Activated CD8-positive, alpha-beta T cell treated with anti-CD3 and anti-CD28 coated beads for 36 hours (primary cell): Measurements from ENCODE around the gene NHSL1. TPM values are rescaled to one million over a fixed set of nuclear protein-coding genes. Genes with fewer than 3 reads are reported as not detected.

Source experiments
- ATAC-seq: fragments of 200-7000 bp; cut with Tn5 transposase; one replicate; pipeline ENCODE4 v1.10.0; 2021; ENCODE audit warnings: mild to moderate bottlenecking, moderate library complexity
- CTCF ChIA-PET: fragments of 350-600 bp; sonication (Branson Sonifier 250); formaldehyde crosslinking; loops from one replicate; lab custom pipeline; 2021; ENCODE audit warnings: antibody characterized with exemption; lab: Charles Lee
- POLR2A ChIA-PET: fragments of 350-600 bp; sonication (Branson Sonifier 250); formaldehyde crosslinking; loops from one replicate; lab custom pipeline; 2021; ENCODE audit warnings: antibody characterized with exemption; lab: Charles Lee
- DNase-seq: peaks from one replicate; pipeline ENCODE4 v3.0.0-alpha.2; 2020
- H3K27ac Mint-ChIP-seq: one replicate; pipeline ENCODE4 v1.8.0; 2021; ENCODE audit warnings: mild to moderate bottlenecking, mixed read lengths
- H3K27me3 Mint-ChIP-seq: one replicate; pipeline ENCODE4 v1.8.0; 2021; ENCODE audit warnings: mixed read lengths
- H3K36me3 Mint-ChIP-seq: one replicate; pipeline ENCODE4 v1.8.0; 2021; ENCODE audit warnings: low read depth, mixed read lengths
- H3K4me1 Mint-ChIP-seq: one replicate; pipeline ENCODE4 v1.8.0; 2021; ENCODE audit warnings: low read depth, mixed read lengths
- H3K4me3 Mint-ChIP-seq: one replicate; pipeline ENCODE4 v1.8.0; 2021; ENCODE audit warnings: mild to moderate bottlenecking, moderate library complexity, mixed read lengths
- H3K9me3 Mint-ChIP-seq: one replicate; pipeline ENCODE4 v1.8.0; 2021; ENCODE audit warnings: mixed read lengths
- intact Hi-C: fragments of 100-400 bp; cut with micrococcal nuclease; formaldehyde crosslinking; loops from one replicate; pipeline ENCODE4 v1.10.0; 2022
- total RNA-seq, 2 experiments: library from RNA; stranded (reverse); gene quantifications; one replicate each; pipeline ENCODE4 v1.2.3, GENCODE V29; 2021
- TF ChIP-seq, protein P1 (sequence below): fragments of 200-600 bp; IDR thresholded peaks from one replicate; pipeline ENCODE4 v1.8.0; 2022; ENCODE audit warnings: antibody characterized with exemption, mild to moderate bottlenecking

NHSL1 gene
- total RNA-seq, 2 experiments from 2014 or later = 0.18 to 0.49 TPM

DNA sequence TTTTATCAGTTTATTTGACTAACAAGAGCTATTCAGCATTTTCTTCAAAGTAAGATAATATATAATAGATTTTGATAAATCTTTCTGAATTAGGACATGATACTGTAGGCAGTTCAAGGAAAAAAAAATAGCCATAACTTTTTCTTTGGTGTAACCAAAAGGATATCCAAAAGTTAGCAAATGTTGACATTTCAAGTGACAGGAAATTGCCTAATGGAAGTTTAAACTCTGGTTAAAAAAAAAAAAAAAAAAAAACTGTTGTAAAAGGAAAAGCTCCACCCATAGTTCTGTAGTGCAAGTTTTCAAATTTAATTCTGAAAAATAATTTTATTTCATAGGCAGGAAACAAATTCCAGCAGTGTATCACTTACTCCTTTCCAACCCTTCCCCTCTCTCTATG lies 76.4 kb downstream of the NHSL1 start:
- Mint-ChIP-seq H3K27me3 (no peaks in the 10 kb centered on the region), H3K27ac (peak overlapping the region; percentile 16), H3K36me3 (peaks cover 9% of the 10 kb centered on the region), H3K4me1 (peaks cover 4% of the 10 kb centered on the region), H3K4me3 (no peak overlapping the region), H3K9me3 (no peaks in the 10 kb centered on the region)
- TF ChIP-seq, protein P1, sequence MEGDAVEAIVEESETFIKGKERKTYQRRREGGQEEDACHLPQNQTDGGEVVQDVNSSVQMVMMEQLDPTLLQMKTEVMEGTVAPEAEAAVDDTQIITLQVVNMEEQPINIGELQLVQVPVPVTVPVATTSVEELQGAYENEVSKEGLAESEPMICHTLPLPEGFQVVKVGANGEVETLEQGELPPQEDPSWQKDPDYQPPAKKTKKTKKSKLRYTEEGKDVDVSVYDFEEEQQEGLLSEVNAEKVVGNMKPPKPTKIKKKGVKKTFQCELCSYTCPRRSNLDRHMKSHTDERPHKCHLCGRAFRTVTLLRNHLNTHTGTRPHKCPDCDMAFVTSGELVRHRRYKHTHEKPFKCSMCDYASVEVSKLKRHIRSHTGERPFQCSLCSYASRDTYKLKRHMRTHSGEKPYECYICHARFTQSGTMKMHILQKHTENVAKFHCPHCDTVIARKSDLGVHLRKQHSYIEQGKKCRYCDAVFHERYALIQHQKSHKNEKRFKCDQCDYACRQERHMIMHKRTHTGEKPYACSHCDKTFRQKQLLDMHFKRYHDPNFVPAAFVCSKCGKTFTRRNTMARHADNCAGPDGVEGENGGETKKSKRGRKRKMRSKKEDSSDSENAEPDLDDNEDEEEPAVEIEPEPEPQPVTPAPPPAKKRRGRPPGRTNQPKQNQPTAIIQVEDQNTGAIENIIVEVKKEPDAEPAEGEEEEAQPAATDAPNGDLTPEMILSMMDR = no peak
- DNase-seq (no peak), ATAC-seq (no peak)
- ChIA-PET CTCF (interaction anchor here (0.8 kb wide), 1 partner anchor 20 kb away, joined by 3 read pairs; no protein-coding TSS in a partner anchor), POLR2A (no interaction called here)
- intact Hi-C loops = loop anchor here (10.0 kb wide), 1 partner anchor 342 kb away; no protein-coding TSS in a partner anchor

DNA sequence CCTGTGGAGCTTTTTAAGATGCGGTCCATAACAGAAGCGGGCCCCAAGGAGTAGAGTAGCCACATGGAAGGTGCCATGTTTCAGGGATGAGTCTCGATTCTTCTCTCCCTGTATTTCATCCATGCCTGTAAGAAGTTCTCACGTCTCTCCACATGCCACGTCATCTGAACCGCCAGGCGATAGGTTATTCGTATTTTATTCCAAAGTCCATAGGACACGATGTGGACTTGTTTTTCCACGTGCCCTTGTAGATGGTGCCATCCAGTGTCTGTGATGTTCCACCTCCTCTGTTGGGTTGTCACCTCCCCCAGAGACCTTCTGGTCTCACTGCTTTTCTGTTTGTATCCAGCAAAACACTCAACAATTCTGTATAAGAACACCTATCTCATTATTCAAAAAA lies 77.7 kb downstream of the NHSL1 start:
- no peak for DNase-seq
- H3K4me3 Mint-ChIP-seq = no peak overlapping the region
- no peak overlapping the region for H3K27ac Mint-ChIP-seq
- H3K27me3 Mint-ChIP-seq = no peaks in the 10 kb centered on the region
- H3K4me1 Mint-ChIP-seq = peaks cover 4% of the 10 kb centered on the region
- ATAC-seq = no peak
- intact Hi-C loops = loop anchor here (10.0 kb wide), 1 partner anchor 343 kb away; no protein-coding TSS in a partner anchor
- TF ChIP-seq, protein P1 = no peak
- ChIA-PET POLR2A (no interaction called here), CTCF (no interaction called here)
- H3K9me3 Mint-ChIP-seq = peaks cover 2% of the 10 kb centered on the region
- peaks cover 15% of the 10 kb centered on the region for H3K36me3 Mint-ChIP-seq

DNA sequence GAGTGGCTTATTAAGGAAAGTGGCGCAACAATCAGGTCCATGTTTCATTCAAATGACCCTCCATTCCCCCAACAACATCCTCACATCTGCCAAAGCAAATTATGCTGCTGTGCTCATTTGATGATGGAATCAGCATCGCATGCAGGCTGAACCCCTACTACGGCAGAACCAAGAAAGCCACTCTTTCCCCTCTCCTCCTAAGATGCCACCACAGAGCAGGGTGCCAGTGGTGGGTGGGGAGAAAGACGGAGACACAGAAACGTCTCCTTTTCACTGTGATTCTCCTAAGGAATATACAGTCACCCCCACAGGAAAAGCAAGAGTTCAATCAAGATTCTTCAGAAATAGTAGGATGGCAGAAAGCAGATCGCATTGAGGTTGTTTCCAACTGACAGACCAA lies 78.2 kb downstream of the NHSL1 start:
- ChIA-PET POLR2A (no interaction called here), CTCF (no interaction called here)
- Mint-ChIP-seq H3K9me3 (peaks cover 2% of the 10 kb centered on the region), H3K4me3 (no peak overlapping the region), H3K4me1 (peaks cover 4% of the 10 kb centered on the region), H3K27me3 (no peaks in the 10 kb centered on the region), H3K27ac (no peak overlapping the region), H3K36me3 (peaks cover 15% of the 10 kb centered on the region)
- TF ChIP-seq, protein P1 = no peak
- ATAC-seq (no peak), DNase-seq (no peak)
- intact Hi-C loops = loop anchor here (10.0 kb wide), 1 partner anchor 344 kb away; no protein-coding TSS in a partner anchor

DNA sequence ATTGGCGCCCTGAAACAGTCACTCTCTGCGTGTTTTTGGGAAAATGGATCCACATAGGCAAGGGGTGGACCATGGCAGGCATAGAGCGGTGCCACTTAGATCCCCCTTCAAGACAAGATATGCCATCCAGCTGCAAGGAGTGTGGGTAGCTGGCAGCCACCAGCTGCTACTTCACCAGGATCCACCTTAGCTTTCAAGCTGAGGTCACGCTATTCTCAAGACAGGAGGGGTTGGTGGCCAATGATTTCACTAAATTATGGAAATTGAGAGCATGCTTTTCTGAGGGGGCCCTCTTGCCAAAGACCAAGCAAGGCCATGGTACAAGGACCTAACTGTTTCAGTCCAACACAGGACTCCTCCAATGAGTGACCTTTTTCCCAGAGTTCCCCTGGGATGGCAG lies 78.9 kb downstream of the NHSL1 start:
- DNase-seq = no peak
- Mint-ChIP-seq H3K4me3 (no peak overlapping the region), H3K9me3 (peaks cover 2% of the 10 kb centered on the region), H3K36me3 (peaks cover 15% of the 10 kb centered on the region), H3K4me1 (peaks cover 4% of the 10 kb centered on the region), H3K27me3 (no peaks in the 10 kb centered on the region), H3K27ac (no peak overlapping the region)
- TF ChIP-seq, protein P1 = no peak
- ChIA-PET CTCF (no interaction called here), POLR2A (no interaction called here)
- no peak for ATAC-seq
- intact Hi-C loops = loop anchor here (10.0 kb wide), 1 partner anchor 344 kb away; no protein-coding TSS in a partner anchor

DNA sequence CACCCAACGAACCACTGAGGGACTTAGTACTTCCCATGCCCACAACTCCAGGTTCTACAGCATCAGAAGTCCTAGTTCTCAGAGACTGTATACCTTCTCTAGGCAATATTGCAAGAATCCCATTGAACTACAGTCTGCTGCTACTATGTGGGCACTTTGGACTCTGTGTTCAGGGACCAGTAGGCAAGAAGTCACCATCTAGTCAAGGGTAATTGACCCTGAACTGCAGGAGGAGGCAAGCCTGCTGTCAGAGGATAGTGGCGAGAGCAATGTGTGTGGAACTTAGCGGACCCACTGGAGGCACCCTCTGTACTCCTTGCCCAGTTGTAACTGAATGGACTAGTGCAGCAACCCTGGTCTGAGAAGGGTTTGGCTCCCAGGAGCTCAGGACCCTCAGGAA lies 79.5 kb downstream of the NHSL1 start:
- Mint-ChIP-seq H3K36me3 (peaks cover 15% of the 10 kb centered on the region), H3K27me3 (no peaks in the 10 kb centered on the region), H3K9me3 (peaks cover 2% of the 10 kb centered on the region), H3K4me3 (no peak overlapping the region), H3K27ac (no peak overlapping the region), H3K4me1 (peaks cover 4% of the 10 kb centered on the region)
- CTCF ChIA-PET = no interaction called here
- DNase-seq (no peak), ATAC-seq (no peak)
- TF ChIP-seq, protein P1 = no peak
- POLR2A ChIA-PET = no interaction called here
- intact Hi-C loops = loop anchor here (10.0 kb wide), 1 partner anchor 345 kb away; no protein-coding TSS in a partner anchor
